ENCODE data around the gene SPAG9.
A peak's percentile ranks its signal among the peaks of the same experiment; 100 is the strongest.

Gene SPAG9

DNA sequence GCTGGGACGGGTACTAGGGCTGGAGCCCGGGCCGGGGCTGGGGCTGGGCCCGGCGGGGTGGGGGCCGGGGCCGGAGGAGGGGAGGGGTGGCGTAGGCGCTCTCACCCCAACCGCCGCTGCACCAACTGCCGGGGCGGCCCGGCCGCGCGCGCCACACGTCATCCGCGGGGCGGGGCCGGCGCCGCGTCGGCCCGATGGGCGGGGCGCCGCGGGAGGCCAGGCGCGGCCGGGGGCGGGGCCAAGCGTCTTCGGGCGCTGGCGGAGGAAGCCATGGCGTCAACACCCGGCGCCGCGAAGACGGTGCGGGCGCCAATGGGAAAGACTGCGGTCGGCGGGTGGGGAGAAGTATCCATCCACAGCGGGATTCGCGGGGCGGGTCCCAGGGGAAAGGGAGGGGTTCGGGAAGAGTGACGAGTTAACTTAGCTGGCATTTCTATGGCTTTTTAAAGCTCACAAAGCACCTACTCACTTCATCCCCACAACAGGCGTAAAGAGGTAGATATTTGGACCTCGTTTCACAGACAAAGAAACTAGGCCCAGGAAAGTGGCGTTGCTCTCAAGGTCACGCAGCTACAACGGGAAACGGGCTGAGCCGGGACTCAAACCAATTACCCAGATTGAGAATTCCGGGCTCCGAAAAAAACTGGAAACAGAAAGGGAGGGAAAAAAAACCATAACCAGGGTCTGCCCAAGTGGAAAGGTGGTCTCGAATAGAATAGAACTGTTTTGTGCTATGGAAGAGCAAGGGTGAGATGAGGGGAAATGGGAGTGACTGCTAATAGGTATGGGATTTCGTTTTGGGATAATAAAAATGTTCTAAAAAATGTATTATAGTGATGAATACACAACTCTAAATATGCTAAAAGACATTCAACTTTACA is at the start of gene SPAG9:
Gene SPAG9, minus strand, starts transcription at position 130 of the 881 bp plus-strand sequence. CDS start 212 bp downstream, outside the sequence.
- no peaks in the 10 kb centered on the region for H3K36me3 ChIP-seq (ENCODE audit: insufficient read depth, low read length)
- H3K27ac ChIP-seq: peak within 1 kb of the TSS; percentile 96
- H3K9ac ChIP-seq (ENCODE audit: insufficient read length): peak within 1 kb of the TSS; percentile 89
- peak within 1 kb of the TSS; percentile 96 for H3K4me3 ChIP-seq
- TF ChIP-seq FOXP2 (optimal IDR thresholded peaks at IDR 0.05; ENCODE audit: control extremely low read depth, extremely low read length, insufficient read depth): no peak
- TF ChIP-seq POLR2AphosphoS5 (IDR thresholded peaks at IDR 0.05; ENCODE audit: borderline replicate concordance, low read depth, low read length): peak; percentile 87
- no peaks in the 10 kb centered on the region for H3K9me3 ChIP-seq (ENCODE audit: low read depth, low read length)
- DNase-seq (ENCODE audit: low read depth, low spot score): peak; percentile 78

DNA sequence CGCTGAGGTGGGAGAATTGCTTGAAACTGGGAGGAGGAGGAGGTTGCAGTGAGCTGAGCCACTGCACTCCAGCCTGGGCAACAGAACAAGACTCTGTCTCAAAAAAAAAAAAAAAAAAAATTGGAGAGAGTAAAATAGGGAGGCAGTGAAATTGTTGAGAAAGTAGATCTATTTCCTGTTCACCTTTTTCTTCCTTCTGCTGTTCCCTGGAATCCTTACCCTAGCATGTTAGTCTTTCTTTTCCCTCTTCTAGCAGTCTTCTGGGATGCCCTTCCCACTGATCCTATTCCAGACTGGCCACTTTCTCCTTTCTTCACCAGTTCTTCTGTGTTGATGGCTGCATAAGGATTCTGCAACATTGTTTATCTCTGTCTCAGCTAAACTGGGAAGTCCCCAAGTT is 48.7 kb upstream of the SPAG9 start:
- DNase-seq (ENCODE audit: low read depth, low spot score): no peak
- H3K4me3 ChIP-seq: no peak overlapping the region
- H3K9me3 ChIP-seq (ENCODE audit: low read depth, low read length): no peaks in the 10 kb centered on the region
- H3K9ac ChIP-seq (ENCODE audit: insufficient read length): no peak overlapping the region
- no peak overlapping the region for H3K27ac ChIP-seq
- TF ChIP-seq FOXP2 (optimal IDR thresholded peaks at IDR 0.05; ENCODE audit: control extremely low read depth, extremely low read length, insufficient read depth): no peak
- no peak for TF ChIP-seq EZH2 (IDR thresholded peaks at IDR 0.05)
- no peak for TF ChIP-seq POLR2AphosphoS5 (IDR thresholded peaks at IDR 0.05; ENCODE audit: borderline replicate concordance, low read depth, low read length)
- H3K36me3 ChIP-seq (ENCODE audit: insufficient read depth, low read length): peaks cover 45% of the 10 kb centered on the region

GRCh38 chr17:51166987-51167931 is 46.6 kb upstream of the SPAG9 start:
- TF ChIP-seq EZH2 (IDR thresholded peaks at IDR 0.05) (no peak), FOXP2 (optimal IDR thresholded peaks at IDR 0.05; ENCODE audit: control extremely low read depth, extremely low read length, insufficient read depth) (no peak), POLR2AphosphoS5 (IDR thresholded peaks at IDR 0.05; ENCODE audit: borderline replicate concordance, low read depth, low read length) (no peak)
- H3K36me3 ChIP-seq (ENCODE audit: insufficient read depth, low read length): peaks cover 54% of the 10 kb centered on the region
- DNase-seq (ENCODE audit: low read depth, low spot score): no peak
- H3K9ac ChIP-seq (ENCODE audit: insufficient read length): peak overlapping the region; percentile 95
- peak overlapping the region; percentile 96 for H3K4me3 ChIP-seq
- H3K27ac ChIP-seq: peak overlapping the region; percentile 75
- no peaks in the 10 kb centered on the region for H3K9me3 ChIP-seq (ENCODE audit: low read depth, low read length)

- Histone ChIP-seq H3K27ac (peak within 1 kb of the TSS; percentile 75), H3K9ac (ENCODE audit: insufficient read length) (peak within 1 kb of the TSS; percentile 95), H3K9me3 (ENCODE audit: low read depth, low read length) (no peaks in the 10 kb centered on the region), H3K36me3 (ENCODE audit: insufficient read depth, low read length) (peaks cover 55% of the 10 kb centered on the region), H3K4me3 (peak within 1 kb of the TSS; percentile 96)
- TF ChIP-seq POLR2AphosphoS5 (IDR thresholded peaks at IDR 0.05; ENCODE audit: borderline replicate concordance, low read depth, low read length): peak; percentile 76
- TF ChIP-seq FOXP2 (optimal IDR thresholded peaks at IDR 0.05; ENCODE audit: control extremely low read depth, extremely low read length, insufficient read depth): no peak
- DNase-seq (ENCODE audit: low read depth, low spot score): no peak
Observed at GRCh38 chr17:51166198-51166986, 45.7 kb upstream of the SPAG9 start, which contains the start of gene NME2. Gene NME2 (plus strand): TSS chr17:51166411. CDS start chr17:51166831, 420 bp downstream.

DNA sequence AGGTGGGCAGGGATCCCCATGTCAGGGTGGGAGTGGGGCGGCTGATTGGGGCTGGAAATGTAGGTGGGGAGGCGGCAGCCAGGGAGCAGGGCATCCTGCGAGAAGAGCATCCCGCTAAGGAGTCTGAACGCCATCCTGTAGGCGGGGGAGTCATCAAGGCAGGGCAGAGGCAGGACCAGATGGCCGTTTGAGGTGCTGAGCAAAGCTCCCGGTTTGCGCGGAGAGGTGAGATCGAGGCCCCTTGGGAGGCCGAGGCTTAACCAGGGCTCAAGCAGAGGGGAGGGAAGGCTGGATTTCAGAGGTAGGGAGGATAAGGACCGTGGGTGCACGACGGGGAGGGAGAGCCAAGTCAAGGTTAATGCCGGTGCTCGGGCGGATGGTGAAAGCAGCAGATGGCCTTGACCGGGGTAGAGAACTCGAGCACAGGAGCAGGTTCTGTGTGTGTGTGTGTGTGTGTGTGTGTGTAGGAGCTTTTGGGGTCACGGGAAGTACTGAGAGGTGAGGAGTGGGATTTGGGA is 45.1 kb upstream of the SPAG9 start:
- no peaks in the 10 kb centered on the region for H3K9me3 ChIP-seq (ENCODE audit: low read depth, low read length)
- no peak for TF ChIP-seq EZH2 (IDR thresholded peaks at IDR 0.05)
- TF ChIP-seq POLR2AphosphoS5 (IDR thresholded peaks at IDR 0.05; ENCODE audit: borderline replicate concordance, low read depth, low read length): no peak
- no peak for TF ChIP-seq FOXP2 (optimal IDR thresholded peaks at IDR 0.05; ENCODE audit: control extremely low read depth, extremely low read length, insufficient read depth)
- peak overlapping the region; percentile 95 for H3K9ac ChIP-seq (ENCODE audit: insufficient read length)
- H3K36me3 ChIP-seq (ENCODE audit: insufficient read depth, low read length): peaks cover 55% of the 10 kb centered on the region
- peak overlapping the region; percentile 96 for H3K4me3 ChIP-seq
- peak overlapping the region; percentile 50; the same call in 1 of the 2 replicates for H3K27ac ChIP-seq
- DNase-seq (ENCODE audit: low read depth, low spot score): no peak

DNA sequence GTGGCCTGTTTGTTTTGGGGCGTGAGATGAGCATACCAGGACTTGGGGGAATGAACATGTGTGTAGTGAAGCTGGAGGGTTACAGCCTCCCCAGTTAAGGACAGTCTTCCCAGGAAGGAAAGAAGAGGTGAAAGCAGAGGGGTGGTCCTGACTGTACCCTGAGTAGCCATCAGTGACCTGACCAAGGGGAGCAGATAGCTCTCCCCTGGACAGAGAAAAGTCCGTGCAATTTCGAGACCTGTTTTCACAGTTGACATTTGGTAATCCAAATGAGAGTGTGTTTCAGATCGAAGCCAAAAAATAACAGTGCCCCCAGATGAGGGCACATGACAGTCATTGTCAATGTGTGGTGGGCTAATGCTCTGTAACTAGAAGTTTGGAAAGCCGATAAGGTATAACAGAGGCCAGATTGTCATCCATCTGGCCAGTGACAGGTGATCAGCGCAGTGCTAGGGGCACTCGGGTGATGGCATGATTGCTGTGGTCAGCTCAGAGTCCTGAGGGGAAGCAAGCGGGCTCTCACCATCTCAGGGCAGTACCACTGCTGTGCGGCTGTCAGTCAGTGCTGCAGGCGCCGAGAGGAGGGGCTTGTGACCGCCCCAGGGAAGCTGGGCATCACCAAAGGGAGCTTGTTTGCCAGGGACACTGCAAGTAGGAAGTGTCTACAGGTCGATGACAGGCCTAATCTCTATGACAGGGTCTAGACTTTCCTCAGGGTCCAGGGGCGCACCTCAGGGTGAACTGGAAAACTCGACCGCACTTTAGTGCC is 44.4 kb upstream of the SPAG9 start:
- Histone ChIP-seq H3K4me3 (peak overlapping the region; percentile 96; the same call in 1 of the 2 replicates), H3K9me3 (ENCODE audit: low read depth, low read length) (no peaks in the 10 kb centered on the region), H3K36me3 (ENCODE audit: insufficient read depth, low read length) (peaks cover 55% of the 10 kb centered on the region), H3K27ac (no peak overlapping the region), H3K9ac (ENCODE audit: insufficient read length) (no peak overlapping the region)
- no peak for DNase-seq (ENCODE audit: low read depth, low spot score)
- TF ChIP-seq FOXP2 (optimal IDR thresholded peaks at IDR 0.05; ENCODE audit: control extremely low read depth, extremely low read length, insufficient read depth) (no peak), EZH2 (IDR thresholded peaks at IDR 0.05) (no peak)

- Histone ChIP-seq H3K9ac (ENCODE audit: insufficient read length) (no peak overlapping the region), H3K27ac (no peak overlapping the region), H3K4me3 (no peak overlapping the region), H3K36me3 (ENCODE audit: insufficient read depth, low read length) (peaks cover 66% of the 10 kb centered on the region), H3K9me3 (ENCODE audit: low read depth, low read length) (no peaks in the 10 kb centered on the region)
- DNase-seq (ENCODE audit: low read depth, low spot score): no peak
- TF ChIP-seq POLR2AphosphoS5 (IDR thresholded peaks at IDR 0.05; ENCODE audit: borderline replicate concordance, low read depth, low read length) (no peak), FOXP2 (optimal IDR thresholded peaks at IDR 0.05; ENCODE audit: control extremely low read depth, extremely low read length, insufficient read depth) (no peak), EZH2 (IDR thresholded peaks at IDR 0.05) (no peak)
Observed at GRCh38 chr17:51161541-51161940, 40.9 kb upstream of the SPAG9 start.
